Liver (tissue), 3 donors: ENCODE data around the gene RP9.

Experiments used
- FOXA1 ChIP-seq: IDR thresholded peaks from 2 replicates; pipeline ENCODE4 v1.6.1; 2016; ENCODE audit warnings: antibody characterized with exemption
- GABPA ChIP-seq, 2 donors: IDR thresholded peaks in 1 of 2; conservative IDR thresholded peaks in 1 of 2; 2 replicates each; pipeline ENCODE4 v1.6.1; 2016; ENCODE audit warnings: antibody characterized with exemption in 2 of 2, mild to moderate bottlenecking in 1 of 2, moderate library complexity in 1 of 2
- HNF4G ChIP-seq: IDR thresholded peaks from 2 replicates; pipeline ENCODE4 v1.6.1; 2016; ENCODE audit warnings: antibody characterized with exemption
- JUND ChIP-seq, 2 donors: IDR thresholded peaks; 2 replicates each; pipeline ENCODE4 v1.6.1; 2016; ENCODE audit warnings: antibody characterized with exemption in 2 of 2
- NR2F2 ChIP-seq: IDR thresholded peaks from 2 replicates; pipeline ENCODE4 v1.6.1; 2016; ENCODE audit warnings: antibody characterized with exemption
- RXRA ChIP-seq, 2 donors: IDR thresholded peaks; 2 replicates each; pipeline ENCODE4 v1.6.1; 2017 to 2018; ENCODE audit warnings: antibody characterized with exemption in 2 of 2, mild to moderate bottlenecking in 1 of 2
- SP1 ChIP-seq: IDR thresholded peaks from 2 replicates; pipeline ENCODE4 v1.6.1; 2018; ENCODE audit warnings: antibody characterized with exemption, mild to moderate bottlenecking
- TAF1 ChIP-seq: conservative IDR thresholded peaks from 2 replicates; pipeline ENCODE4 v1.6.1; 2016; ENCODE audit warnings: antibody characterized with exemption, mild to moderate bottlenecking
- TF ChIP-seq, protein P1 (sequence below): fragments of 150-350 bp; IDR thresholded peaks from 2 replicates; pipeline ENCODE4 v1.5.1; 2017; ENCODE audit warnings: improper control_type of control experiment, low read depth, low read length; ENCODE audit not compliant: missing input control
- TF ChIP-seq, protein P2 (sequence below): IDR thresholded peaks from 2 replicates; pipeline ENCODE4 v1.6.1; 2016; ENCODE audit warnings: antibody characterized with exemption
- TF ChIP-seq, protein P3 (sequence below): IDR thresholded peaks from 2 replicates; pipeline ENCODE4 v1.6.1; 2016; ENCODE audit warnings: antibody characterized with exemption
- donor health status: healthy.
- donor health status: healthy.

DNA sequence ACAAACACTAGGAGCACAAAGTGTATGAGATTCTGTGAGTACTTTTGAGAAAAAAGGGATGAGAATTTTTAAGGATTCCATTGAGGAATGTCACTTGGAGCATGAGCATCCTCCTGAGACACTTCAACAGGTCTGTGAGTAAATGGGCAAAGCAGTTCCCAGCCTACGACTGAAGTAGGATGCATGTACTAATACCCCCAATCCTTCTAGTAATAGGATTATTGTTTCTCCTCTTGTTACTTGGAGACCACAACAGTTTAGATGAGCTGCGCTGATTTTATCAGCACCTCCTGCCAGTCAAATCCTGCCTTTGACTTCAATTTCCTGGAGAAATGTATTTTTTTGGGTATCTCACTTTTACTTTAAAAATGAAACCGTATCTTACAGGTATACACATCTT is 21.0 kb upstream of the RP9 start:
- TF ChIP-seq, protein P1, sequence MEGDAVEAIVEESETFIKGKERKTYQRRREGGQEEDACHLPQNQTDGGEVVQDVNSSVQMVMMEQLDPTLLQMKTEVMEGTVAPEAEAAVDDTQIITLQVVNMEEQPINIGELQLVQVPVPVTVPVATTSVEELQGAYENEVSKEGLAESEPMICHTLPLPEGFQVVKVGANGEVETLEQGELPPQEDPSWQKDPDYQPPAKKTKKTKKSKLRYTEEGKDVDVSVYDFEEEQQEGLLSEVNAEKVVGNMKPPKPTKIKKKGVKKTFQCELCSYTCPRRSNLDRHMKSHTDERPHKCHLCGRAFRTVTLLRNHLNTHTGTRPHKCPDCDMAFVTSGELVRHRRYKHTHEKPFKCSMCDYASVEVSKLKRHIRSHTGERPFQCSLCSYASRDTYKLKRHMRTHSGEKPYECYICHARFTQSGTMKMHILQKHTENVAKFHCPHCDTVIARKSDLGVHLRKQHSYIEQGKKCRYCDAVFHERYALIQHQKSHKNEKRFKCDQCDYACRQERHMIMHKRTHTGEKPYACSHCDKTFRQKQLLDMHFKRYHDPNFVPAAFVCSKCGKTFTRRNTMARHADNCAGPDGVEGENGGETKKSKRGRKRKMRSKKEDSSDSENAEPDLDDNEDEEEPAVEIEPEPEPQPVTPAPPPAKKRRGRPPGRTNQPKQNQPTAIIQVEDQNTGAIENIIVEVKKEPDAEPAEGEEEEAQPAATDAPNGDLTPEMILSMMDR = no peak
- TF ChIP-seq SP1 (no peak), FOXA1 (no peak), TAF1 (no peak), HNF4G (no peak), GABPA (IDR thresholded peaks at IDR 0.05 in 1 of 2, conservative IDR thresholded peaks at IDR 0.05 in 1 of 2) (no peak), RXRA (IDR thresholded peaks at IDR 0.05) (no peak), JUND (IDR thresholded peaks at IDR 0.05) (no peak), NR2F2 (no peak)
- TF ChIP-seq, protein P2, sequence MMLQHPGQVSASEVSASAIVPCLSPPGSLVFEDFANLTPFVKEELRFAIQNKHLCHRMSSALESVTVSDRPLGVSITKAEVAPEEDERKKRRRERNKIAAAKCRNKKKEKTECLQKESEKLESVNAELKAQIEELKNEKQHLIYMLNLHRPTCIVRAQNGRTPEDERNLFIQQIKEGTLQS = no peak
- TF ChIP-seq, protein P3, sequence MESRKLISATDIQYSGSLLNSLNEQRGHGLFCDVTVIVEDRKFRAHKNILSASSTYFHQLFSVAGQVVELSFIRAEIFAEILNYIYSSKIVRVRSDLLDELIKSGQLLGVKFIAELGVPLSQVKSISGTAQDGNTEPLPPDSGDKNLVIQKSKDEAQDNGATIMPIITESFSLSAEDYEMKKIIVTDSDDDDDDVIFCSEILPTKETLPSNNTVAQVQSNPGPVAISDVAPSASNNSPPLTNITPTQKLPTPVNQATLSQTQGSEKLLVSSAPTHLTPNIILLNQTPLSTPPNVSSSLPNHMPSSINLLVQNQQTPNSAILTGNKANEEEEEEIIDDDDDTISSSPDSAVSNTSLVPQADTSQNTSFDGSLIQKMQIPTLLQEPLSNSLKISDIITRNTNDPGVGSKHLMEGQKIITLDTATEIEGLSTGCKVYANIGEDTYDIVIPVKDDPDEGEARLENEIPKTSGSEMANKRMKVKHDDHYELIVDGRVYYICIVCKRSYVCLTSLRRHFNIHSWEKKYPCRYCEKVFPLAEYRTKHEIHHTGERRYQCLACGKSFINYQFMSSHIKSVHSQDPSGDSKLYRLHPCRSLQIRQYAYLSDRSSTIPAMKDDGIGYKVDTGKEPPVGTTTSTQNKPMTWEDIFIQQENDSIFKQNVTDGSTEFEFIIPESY = no peak
